WTC11 (cell line): ENCODE results near the gene COPB2. TPM values are rescaled to one million over a fixed set of nuclear protein-coding genes. Genes with fewer than 3 reads are reported as not detected.

Experiments used
- ATAC-seq: fragments of 200-7000 bp; cut with Tn5 transposase; 2 replicates; pipeline ENCODE4 v1.10.0; 2021; ENCODE audit warnings: mild to moderate bottlenecking, moderate library complexity
- CTCF ChIA-PET: fragments of 300-600 bp; sonication (Branson Sonifier 250); formaldehyde crosslinking; loops from one replicate; lab custom pipeline; 2021; ENCODE audit warnings: antibody characterized with exemption; lab: Charles Lee
- POLR2A ChIA-PET: fragments of 350-600 bp; sonication (Branson Sonifier 250); formaldehyde crosslinking; loops from one replicate; lab custom pipeline; 2021; ENCODE audit warnings: antibody characterized with exemption; lab: Charles Lee
- DNase-seq: peaks from one replicate; pipeline ENCODE4 v3.0.0; 2021; ENCODE audit warnings: low spot score
- H3K27ac Mint-ChIP-seq: 2 replicates; pipeline ENCODE4 v1.8.0; 2021; ENCODE audit warnings: mixed read lengths
- H3K27me3 Mint-ChIP-seq: 2 replicates; pipeline ENCODE4 v1.8.0; 2021; ENCODE audit warnings: low read depth, mild to moderate bottlenecking, moderate library complexity, mixed read lengths
- H3K36me3 Mint-ChIP-seq: 2 replicates; pipeline ENCODE4 v1.8.0; 2021; ENCODE audit warnings: mixed read lengths
- H3K4me1 Mint-ChIP-seq: 2 replicates; pipeline ENCODE4 v1.8.0; 2022; ENCODE audit warnings: mixed read lengths
- H3K4me3 Mint-ChIP-seq: 2 replicates; pipeline ENCODE4 v1.8.0; 2021; ENCODE audit warnings: mild to moderate bottlenecking, moderate library complexity, mixed read lengths
- H3K9me3 Mint-ChIP-seq: 2 replicates; pipeline ENCODE4 v1.8.0; 2021; ENCODE audit warnings: mixed read lengths
- CREM ChIP-seq: sonication (generic); formaldehyde crosslinking; IDR thresholded peaks from 2 replicates; pipeline ENCODE4 v1.8.1; 2022; ENCODE audit warnings: mild to moderate bottlenecking, missing genetic modification reagents, moderate library complexity
- ELF4 ChIP-seq: sonication (generic); formaldehyde crosslinking; IDR thresholded peaks from 2 replicates; pipeline ENCODE4 v1.8.1; 2022; ENCODE audit warnings: low read depth, mild to moderate bottlenecking, moderate library complexity, missing genetic modification reagents
- FOXP1 ChIP-seq: sonication (generic); formaldehyde crosslinking; IDR thresholded peaks from 2 replicates; pipeline ENCODE4 v1.8.0; 2022; ENCODE audit warnings: missing genetic modification reagents, mild to moderate bottlenecking, moderate library complexity, borderline replicate concordance
- GABPB1 ChIP-seq: sonication (generic); formaldehyde crosslinking; IDR thresholded peaks from 2 replicates; pipeline ENCODE4 v1.8.1; 2023; ENCODE audit warnings: mild to moderate bottlenecking, missing genetic modification reagents
- GTF2I ChIP-seq: fragments of 250-450 bp; sonication (Bioruptor Pico); conservative IDR thresholded peaks from 2 replicates; pipeline ENCODE4 v1.4.0; 2021; ENCODE audit warnings: mild to moderate bottlenecking
- MYBL2 ChIP-seq: sonication (generic); formaldehyde crosslinking; IDR thresholded peaks from 2 replicates; pipeline ENCODE4 v1.8.1; 2023; ENCODE audit warnings: mild to moderate bottlenecking, moderate library complexity, missing genetic modification reagents
- NFATC4 ChIP-seq: fragments of 250-450 bp; sonication (Bioruptor Pico); IDR thresholded peaks from 2 replicates; pipeline ENCODE4 v1.9.0; 2021; ENCODE audit warnings: mild to moderate bottlenecking
- OVOL2 ChIP-seq: fragments of 250-450 bp; sonication (Bioruptor Pico); IDR thresholded peaks from 2 replicates; pipeline ENCODE4 v1.9.0; 2021; ENCODE audit warnings: mild to moderate bottlenecking, borderline replicate concordance
- SMAD3 ChIP-seq: sonication (generic); formaldehyde crosslinking; IDR thresholded peaks from 2 replicates; pipeline ENCODE4 v1.8.0; 2022; ENCODE audit warnings: missing genetic modification reagents, mild to moderate bottlenecking, borderline replicate concordance
- TCF7 ChIP-seq: sonication (generic); formaldehyde crosslinking; IDR thresholded peaks from 2 replicates; pipeline ENCODE4 v1.8.0; 2022; ENCODE audit warnings: mild to moderate bottlenecking, low read depth, missing genetic modification reagents, moderate library complexity
- TEAD4 ChIP-seq: sonication (generic); formaldehyde crosslinking; IDR thresholded peaks from 2 replicates; pipeline ENCODE4 v1.8.0; 2022; ENCODE audit warnings: mild to moderate bottlenecking, missing genetic modification reagents
- ZNF121 ChIP-seq: sonication (generic); formaldehyde crosslinking; IDR thresholded peaks from 2 replicates; pipeline ENCODE4 v1.8.0; 2023; ENCODE audit warnings: missing genetic modification reagents
- ZNF416 ChIP-seq: fragments of 250-450 bp; sonication (Bioruptor Pico); IDR thresholded peaks from 2 replicates; pipeline ENCODE4 v1.9.0; 2021; ENCODE audit warnings: mild to moderate bottlenecking, inconsistent platforms
- ZNF423 ChIP-seq: fragments of 250-450 bp; sonication (Bioruptor Pico); IDR thresholded peaks from 2 replicates; pipeline ENCODE4 v2.1.2; 2022; ENCODE audit warnings: mild to moderate bottlenecking, moderate library complexity
- ZNF532 ChIP-seq: fragments of 250-450 bp; sonication (Bioruptor Pico); IDR thresholded peaks from 2 replicates; pipeline ENCODE4 v1.9.0; 2021; ENCODE audit warnings: mild to moderate bottlenecking, borderline replicate concordance
- total RNA-seq: library from RNA; stranded (reverse); gene quantifications from 3 replicates; pipeline ENCODE4 v1.2.3, GENCODE V29; 2021
- TF ChIP-seq, protein P1 (sequence below): sonication (generic); formaldehyde crosslinking; IDR thresholded peaks from 2 replicates; pipeline ENCODE4 v1.8.0; 2023; ENCODE audit warnings: missing genetic modification reagents, mild to moderate bottlenecking, borderline replicate concordance
- TF ChIP-seq, protein P2 (sequence below): sonication (generic); formaldehyde crosslinking; IDR thresholded peaks from 2 replicates; pipeline ENCODE4 v1.8.1; 2023; ENCODE audit warnings: mild to moderate bottlenecking, missing genetic modification reagents
- TF ChIP-seq, protein P3 (sequence below): fragments of 250-450 bp; sonication (Bioruptor Pico); conservative IDR thresholded peaks from 2 replicates; pipeline ENCODE4 v1.9.0; 2021; ENCODE audit warnings: mild to moderate bottlenecking
- TF ChIP-seq, protein P4 (sequence below): sonication (generic); formaldehyde crosslinking; IDR thresholded peaks from 2 replicates; pipeline ENCODE4 v1.8.1; 2023; ENCODE audit warnings: mild to moderate bottlenecking, missing genetic modification reagents, moderate library complexity
- TF ChIP-seq, protein P5 (sequence below): fragments of 200-600 bp; IDR thresholded peaks from 2 replicates; pipeline ENCODE4 v1.8.0; 2022; ENCODE audit warnings: antibody characterized with exemption
- TF ChIP-seq, protein P6 (sequence below): sonication (generic); formaldehyde crosslinking; IDR thresholded peaks from 2 replicates; pipeline ENCODE4 v1.8.1; 2023; ENCODE audit warnings: mild to moderate bottlenecking, missing genetic modification reagents

The COPB2 gene
- total RNA-seq, 1 experiment from 2014 or later = 141 TPM

- TF ChIP-seq, protein P1, sequence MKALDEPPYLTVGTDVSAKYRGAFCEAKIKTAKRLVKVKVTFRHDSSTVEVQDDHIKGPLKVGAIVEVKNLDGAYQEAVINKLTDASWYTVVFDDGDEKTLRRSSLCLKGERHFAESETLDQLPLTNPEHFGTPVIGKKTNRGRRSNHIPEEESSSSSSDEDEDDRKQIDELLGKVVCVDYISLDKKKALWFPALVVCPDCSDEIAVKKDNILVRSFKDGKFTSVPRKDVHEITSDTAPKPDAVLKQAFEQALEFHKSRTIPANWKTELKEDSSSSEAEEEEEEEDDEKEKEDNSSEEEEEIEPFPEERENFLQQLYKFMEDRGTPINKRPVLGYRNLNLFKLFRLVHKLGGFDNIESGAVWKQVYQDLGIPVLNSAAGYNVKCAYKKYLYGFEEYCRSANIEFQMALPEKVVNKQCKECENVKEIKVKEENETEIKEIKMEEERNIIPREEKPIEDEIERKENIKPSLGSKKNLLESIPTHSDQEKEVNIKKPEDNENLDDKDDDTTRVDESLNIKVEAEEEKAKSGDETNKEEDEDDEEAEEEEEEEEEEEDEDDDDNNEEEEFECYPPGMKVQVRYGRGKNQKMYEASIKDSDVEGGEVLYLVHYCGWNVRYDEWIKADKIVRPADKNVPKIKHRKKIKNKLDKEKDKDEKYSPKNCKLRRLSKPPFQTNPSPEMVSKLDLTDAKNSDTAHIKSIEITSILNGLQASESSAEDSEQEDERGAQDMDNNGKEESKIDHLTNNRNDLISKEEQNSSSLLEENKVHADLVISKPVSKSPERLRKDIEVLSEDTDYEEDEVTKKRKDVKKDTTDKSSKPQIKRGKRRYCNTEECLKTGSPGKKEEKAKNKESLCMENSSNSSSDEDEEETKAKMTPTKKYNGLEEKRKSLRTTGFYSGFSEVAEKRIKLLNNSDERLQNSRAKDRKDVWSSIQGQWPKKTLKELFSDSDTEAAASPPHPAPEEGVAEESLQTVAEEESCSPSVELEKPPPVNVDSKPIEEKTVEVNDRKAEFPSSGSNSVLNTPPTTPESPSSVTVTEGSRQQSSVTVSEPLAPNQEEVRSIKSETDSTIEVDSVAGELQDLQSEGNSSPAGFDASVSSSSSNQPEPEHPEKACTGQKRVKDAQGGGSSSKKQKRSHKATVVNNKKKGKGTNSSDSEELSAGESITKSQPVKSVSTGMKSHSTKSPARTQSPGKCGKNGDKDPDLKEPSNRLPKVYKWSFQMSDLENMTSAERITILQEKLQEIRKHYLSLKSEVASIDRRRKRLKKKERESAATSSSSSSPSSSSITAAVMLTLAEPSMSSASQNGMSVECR = no peak
- TF ChIP-seq TEAD4 (CRISPR knock-in tag) = no peak
- TF ChIP-seq MYBL2 = no peak
- TF ChIP-seq ZNF532 = no peak
- no peak for TF ChIP-seq ZNF416
- TF ChIP-seq NFATC4 (CRISPR knock-in tag) = no peak
- TF ChIP-seq, protein P2, sequence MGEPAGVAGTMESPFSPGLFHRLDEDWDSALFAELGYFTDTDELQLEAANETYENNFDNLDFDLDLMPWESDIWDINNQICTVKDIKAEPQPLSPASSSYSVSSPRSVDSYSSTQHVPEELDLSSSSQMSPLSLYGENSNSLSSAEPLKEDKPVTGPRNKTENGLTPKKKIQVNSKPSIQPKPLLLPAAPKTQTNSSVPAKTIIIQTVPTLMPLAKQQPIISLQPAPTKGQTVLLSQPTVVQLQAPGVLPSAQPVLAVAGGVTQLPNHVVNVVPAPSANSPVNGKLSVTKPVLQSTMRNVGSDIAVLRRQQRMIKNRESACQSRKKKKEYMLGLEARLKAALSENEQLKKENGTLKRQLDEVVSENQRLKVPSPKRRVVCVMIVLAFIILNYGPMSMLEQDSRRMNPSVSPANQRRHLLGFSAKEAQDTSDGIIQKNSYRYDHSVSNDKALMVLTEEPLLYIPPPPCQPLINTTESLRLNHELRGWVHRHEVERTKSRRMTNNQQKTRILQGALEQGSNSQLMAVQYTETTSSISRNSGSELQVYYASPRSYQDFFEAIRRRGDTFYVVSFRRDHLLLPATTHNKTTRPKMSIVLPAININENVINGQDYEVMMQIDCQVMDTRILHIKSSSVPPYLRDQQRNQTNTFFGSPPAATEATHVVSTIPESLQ (CRISPR knock-in tag) = no peak
These were observed 62.2 kb downstream of the COPB2 start (continued) for GRCh38 chr3:139327231-139327630.

- H3K4me1 Mint-ChIP-seq = peaks cover 4% of the 10 kb centered on the region; the same call in 1 of the 2 replicates
- no peak for ATAC-seq
- H3K27me3 Mint-ChIP-seq = peaks cover 42% of the 10 kb centered on the region
- H3K4me3 Mint-ChIP-seq = no peak overlapping the region
- DNase-seq = no peak
- H3K9me3 Mint-ChIP-seq = no peaks in the 10 kb centered on the region
- no peaks in the 10 kb centered on the region for H3K36me3 Mint-ChIP-seq
- no peak overlapping the region for H3K27ac Mint-ChIP-seq
- CTCF ChIA-PET = interaction anchor here (1.0 kb wide), 1 partner anchor 203 kb away, joined by 3 read pairs; no protein-coding TSS in a partner anchor
- POLR2A ChIA-PET = no interaction called here
- no peak for TF ChIP-seq TEAD4 (CRISPR knock-in tag)
- no peak for TF ChIP-seq GABPB1 (CRISPR knock-in tag)
- TF ChIP-seq, protein P3, sequence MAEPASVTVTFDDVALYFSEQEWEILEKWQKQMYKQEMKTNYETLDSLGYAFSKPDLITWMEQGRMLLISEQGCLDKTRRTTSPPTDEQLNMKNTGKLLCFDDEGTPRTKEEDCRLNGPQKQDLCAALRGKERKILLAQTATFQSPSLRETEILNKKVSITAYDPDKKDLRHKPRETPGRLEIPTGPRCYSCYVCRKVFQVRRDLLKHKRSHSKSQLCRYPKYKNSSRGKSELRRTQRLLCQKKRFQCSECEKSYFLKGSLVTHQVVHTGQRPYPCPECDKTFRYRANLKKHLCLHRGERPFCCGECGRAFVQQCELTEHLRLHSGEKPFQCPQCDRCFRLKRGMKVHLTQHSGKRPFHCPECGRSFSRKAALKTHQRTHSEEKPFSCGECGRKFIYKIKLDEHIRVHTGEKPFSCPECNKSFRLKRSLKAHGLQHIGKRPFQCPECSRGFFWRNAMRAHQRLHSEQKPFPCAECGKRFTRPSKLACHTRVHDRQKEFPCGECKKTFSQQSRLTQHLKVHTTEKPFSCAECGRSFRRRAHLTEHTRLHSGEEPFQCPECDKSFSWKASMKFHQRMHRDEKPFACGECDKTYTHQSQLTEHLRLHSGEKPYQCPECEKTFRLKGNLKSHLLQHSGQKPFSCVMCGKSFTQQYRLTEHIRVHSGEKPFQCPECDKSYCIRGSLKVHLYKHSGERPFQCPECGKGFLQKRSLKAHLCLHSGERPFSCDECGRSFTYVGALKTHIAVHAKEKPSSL (CRISPR knock-in tag) = no peak
- TF ChIP-seq TCF7 = no peak
- TF ChIP-seq, protein P4, sequence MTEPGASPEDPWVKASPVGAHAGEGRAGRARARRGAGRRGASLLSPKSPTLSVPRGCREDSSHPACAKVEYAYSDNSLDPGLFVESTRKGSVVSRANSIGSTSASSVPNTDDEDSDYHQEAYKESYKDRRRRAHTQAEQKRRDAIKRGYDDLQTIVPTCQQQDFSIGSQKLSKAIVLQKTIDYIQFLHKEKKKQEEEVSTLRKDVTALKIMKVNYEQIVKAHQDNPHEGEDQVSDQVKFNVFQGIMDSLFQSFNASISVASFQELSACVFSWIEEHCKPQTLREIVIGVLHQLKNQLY (CRISPR knock-in tag) = no peak
- TF ChIP-seq, protein P5, sequence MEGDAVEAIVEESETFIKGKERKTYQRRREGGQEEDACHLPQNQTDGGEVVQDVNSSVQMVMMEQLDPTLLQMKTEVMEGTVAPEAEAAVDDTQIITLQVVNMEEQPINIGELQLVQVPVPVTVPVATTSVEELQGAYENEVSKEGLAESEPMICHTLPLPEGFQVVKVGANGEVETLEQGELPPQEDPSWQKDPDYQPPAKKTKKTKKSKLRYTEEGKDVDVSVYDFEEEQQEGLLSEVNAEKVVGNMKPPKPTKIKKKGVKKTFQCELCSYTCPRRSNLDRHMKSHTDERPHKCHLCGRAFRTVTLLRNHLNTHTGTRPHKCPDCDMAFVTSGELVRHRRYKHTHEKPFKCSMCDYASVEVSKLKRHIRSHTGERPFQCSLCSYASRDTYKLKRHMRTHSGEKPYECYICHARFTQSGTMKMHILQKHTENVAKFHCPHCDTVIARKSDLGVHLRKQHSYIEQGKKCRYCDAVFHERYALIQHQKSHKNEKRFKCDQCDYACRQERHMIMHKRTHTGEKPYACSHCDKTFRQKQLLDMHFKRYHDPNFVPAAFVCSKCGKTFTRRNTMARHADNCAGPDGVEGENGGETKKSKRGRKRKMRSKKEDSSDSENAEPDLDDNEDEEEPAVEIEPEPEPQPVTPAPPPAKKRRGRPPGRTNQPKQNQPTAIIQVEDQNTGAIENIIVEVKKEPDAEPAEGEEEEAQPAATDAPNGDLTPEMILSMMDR = no peak
- no peak for TF ChIP-seq OVOL2 (CRISPR knock-in tag)
- TF ChIP-seq SMAD3 (CRISPR knock-in tag) = no peak
- TF ChIP-seq ELF4 (CRISPR knock-in tag) = no peak
- no peak for TF ChIP-seq FOXP1
- TF ChIP-seq, protein P6, sequence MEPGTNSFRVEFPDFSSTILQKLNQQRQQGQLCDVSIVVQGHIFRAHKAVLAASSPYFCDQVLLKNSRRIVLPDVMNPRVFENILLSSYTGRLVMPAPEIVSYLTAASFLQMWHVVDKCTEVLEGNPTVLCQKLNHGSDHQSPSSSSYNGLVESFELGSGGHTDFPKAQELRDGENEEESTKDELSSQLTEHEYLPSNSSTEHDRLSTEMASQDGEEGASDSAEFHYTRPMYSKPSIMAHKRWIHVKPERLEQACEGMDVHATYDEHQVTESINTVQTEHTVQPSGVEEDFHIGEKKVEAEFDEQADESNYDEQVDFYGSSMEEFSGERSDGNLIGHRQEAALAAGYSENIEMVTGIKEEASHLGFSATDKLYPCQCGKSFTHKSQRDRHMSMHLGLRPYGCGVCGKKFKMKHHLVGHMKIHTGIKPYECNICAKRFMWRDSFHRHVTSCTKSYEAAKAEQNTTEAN (CRISPR knock-in tag) = no peak
- no peak for TF ChIP-seq ZNF121 (CRISPR knock-in tag)
- TF ChIP-seq CREM (CRISPR knock-in tag) = no peak
- TF ChIP-seq GTF2I (CRISPR knock-in tag) = no peak
- no peak for TF ChIP-seq ZNF423 (CRISPR knock-in tag)
These were observed 62.7 kb downstream of the COPB2 start for GRCh38 chr3:139326707-139327106.
